DMS 273 treated with DMSO at 0.1 percent for 48 hours (cell line): ENCODE data around the gene TMC3.

Experiments
- DNase-seq: peaks from one replicate; lab custom pipeline; 2025; lab: John Stamatoyannopoulos, UW

The TMC3 gene

GRCh38 chr15:81322676-81323253 is 51.2 kb downstream of the TMC3 start:
- no peak for DNase-seq

- no peak for DNase-seq
Observed at GRCh38 chr15:81321667-81322066, 52.3 kb downstream of the TMC3 start.

- DNase-seq = no peak
Observed at GRCh38 chr15:81317642-81318017, 56.4 kb downstream of the TMC3 start.

GRCh38 chr15:81316267-81316666 is 57.7 kb downstream of the TMC3 start:
- no peak for DNase-seq

GRCh38 chr15:81315452-81316175 is 58.4 kb downstream of the TMC3 start:
- DNase-seq = no peak

- no peak for DNase-seq
Observed at GRCh38 chr15:81314378-81314777, 59.6 kb downstream of the TMC3 start.

GRCh38 chr15:81313686-81314085 is 60.3 kb downstream of the TMC3 start:
- DNase-seq = no peak

- no peak for DNase-seq
Observed at GRCh38 chr15:81312790-81313543, 61.0 kb downstream of the TMC3 start.

- DNase-seq = no peak
Observed at GRCh38 chr15:81311752-81312464, 62.1 kb downstream of the TMC3 start.

- no peak for DNase-seq
Observed at GRCh38 chr15:81310480-81310879, 63.5 kb downstream of the TMC3 start.

GRCh38 chr15:81309647-81310450 is 64.2 kb downstream of the TMC3 start:
- no peak for DNase-seq

- DNase-seq = no peak
Observed at GRCh38 chr15:81308260-81308659, 65.8 kb downstream of the TMC3 start.

- DNase-seq = no peak
Observed at GRCh38 chr15:81304226-81304625, 69.8 kb downstream of the TMC3 start.

- DNase-seq = no peak
Observed at GRCh38 chr15:81303244-81304225, 70.5 kb downstream of the TMC3 start.

GRCh38 chr15:81302701-81303109 is 71.3 kb downstream of the TMC3 start:
- no peak for DNase-seq

GRCh38 chr15:81301815-81302399 is 72.1 kb downstream of the TMC3 start:
- DNase-seq = no peak

- DNase-seq = no peak
Observed at GRCh38 chr15:81301385-81301784, 72.6 kb downstream of the TMC3 start.

- DNase-seq = no peak
Observed at GRCh38 chr15:81299630-81300273, 74.3 kb downstream of the TMC3 start.

GRCh38 chr15:81299156-81299555 is 74.9 kb downstream of the TMC3 start:
- no peak for DNase-seq

- no peak for DNase-seq
Observed at GRCh38 chr15:81298611-81299010, 75.4 kb downstream of the TMC3 start.
